Nephron (organoid): ENCODE measurements around the gene GATD1.

Experiments used
- H3K27ac Mint-ChIP-seq, 3 experiments: 2 replicates each; pipeline ENCODE4 v1.8.0; 2020; ENCODE audit warnings: mixed read lengths in 3 of 3, mild to moderate bottlenecking in 2 of 3, moderate library complexity in 1 of 3
- H3K27me3 Mint-ChIP-seq: 2 replicates; pipeline ENCODE4 v1.8.0; 2021; ENCODE audit warnings: low read depth, mild to moderate bottlenecking, moderate library complexity, mixed read lengths
- H3K36me3 Mint-ChIP-seq: 2 replicates; pipeline ENCODE4 v1.8.0; 2020; ENCODE audit warnings: low read depth, mixed read lengths
- H3K4me1 Mint-ChIP-seq: 2 replicates; pipeline ENCODE4 v1.8.0; 2020; ENCODE audit warnings: mixed read lengths
- H3K4me3 Mint-ChIP-seq, 3 experiments: 2 replicates each; pipeline ENCODE4 v1.8.0; 2020; ENCODE audit warnings: mild to moderate bottlenecking in 3 of 3, mixed read lengths in 3 of 3, moderate library complexity in 2 of 3
- H3K9me3 Mint-ChIP-seq: 2 replicates; pipeline ENCODE4 v1.8.0; 2020; ENCODE audit warnings: mixed read lengths
- CTCF ChIP-seq, 3 experiments: fragments of 200-600 bp; sonication (generic); IDR thresholded peaks; one replicate each; pipeline ENCODE4 v1.5.0; 2021; ENCODE audit warnings: antibody characterized with exemption in 3 of 3; ENCODE audit not compliant: unreplicated experiment in 3 of 3

The GATD1 gene

GRCh38 chr11:773830-774229 lies 3.5 kb downstream of the GATD1 start:
- Mint-ChIP-seq H3K4me3 (no peak overlapping the region), H3K27me3 (no peaks in the 10 kb centered on the region), H3K4me1 (peaks cover 4% of the 10 kb centered on the region), H3K9me3 (no peaks in the 10 kb centered on the region), H3K36me3 (peaks cover 7% of the 10 kb centered on the region), H3K27ac (no peak overlapping the region)
- TF ChIP-seq CTCF (IDR thresholded peaks at IDR 0.05; ENCODE audit: unreplicated experiment in 3 of 3) = no peak

- TF ChIP-seq CTCF (IDR thresholded peaks at IDR 0.05; ENCODE audit: unreplicated experiment in 3 of 3) = no peak
- no peaks in the 10 kb centered on the region for H3K27me3 Mint-ChIP-seq
- no peaks in the 10 kb centered on the region for H3K9me3 Mint-ChIP-seq
- H3K4me3 Mint-ChIP-seq = no peak overlapping the region
- H3K36me3 Mint-ChIP-seq = peaks cover 7% of the 10 kb centered on the region
- H3K4me1 Mint-ChIP-seq = peaks cover 4% of the 10 kb centered on the region
- no peak overlapping the region for H3K27ac Mint-ChIP-seq
Observed at GRCh38 chr11:773425-773824, 3.9 kb downstream of the GATD1 start.

GRCh38 chr11:772429-773390 lies 4.6 kb downstream of the GATD1 start:
- H3K27ac Mint-ChIP-seq = no peak overlapping the region
- H3K4me3 Mint-ChIP-seq = no peak overlapping the region
- H3K36me3 Mint-ChIP-seq = peaks cover 7% of the 10 kb centered on the region
- TF ChIP-seq CTCF (IDR thresholded peaks at IDR 0.05; ENCODE audit: unreplicated experiment in 3 of 3) = no peak
- H3K9me3 Mint-ChIP-seq = no peaks in the 10 kb centered on the region
- H3K4me1 Mint-ChIP-seq = peaks cover 4% of the 10 kb centered on the region
- H3K27me3 Mint-ChIP-seq = no peaks in the 10 kb centered on the region

- Mint-ChIP-seq H3K36me3 (peaks cover 12% of the 10 kb centered on the region), H3K27me3 (no peaks in the 10 kb centered on the region), H3K27ac (no peak overlapping the region), H3K4me3 (no peak overlapping the region), H3K9me3 (no peaks in the 10 kb centered on the region), H3K4me1 (peaks cover 4% of the 10 kb centered on the region)
- no peak for TF ChIP-seq CTCF (IDR thresholded peaks at IDR 0.05; ENCODE audit: unreplicated experiment in 3 of 3)
Observed at GRCh38 chr11:771617-772204, 5.6 kb downstream of the GATD1 start.

- Mint-ChIP-seq H3K36me3 (peaks cover 16% of the 10 kb centered on the region), H3K4me3 (no peak overlapping the region), H3K4me1 (peaks cover 4% of the 10 kb centered on the region)
Observed at GRCh38 chr11:770642-771616, 6.4 kb downstream of the GATD1 start.

More at GRCh38 chr11:770642-771616, 6.4 kb downstream of the GATD1 start:
- TF ChIP-seq CTCF (IDR thresholded peaks at IDR 0.05; ENCODE audit: unreplicated experiment in 3 of 3) = no peak
- Mint-ChIP-seq H3K27ac (no peak overlapping the region), H3K27me3 (no peaks in the 10 kb centered on the region), H3K9me3 (no peaks in the 10 kb centered on the region)
